Measurements from ENCODE around the gene ZNF646. TPM values are rescaled to one million over a fixed set of nuclear protein-coding genes. Genes with fewer than 3 reads are reported as not detected.
A peak's percentile ranks its signal among the peaks of the same experiment; 100 is the strongest.

The ZNF646 gene
- total and polyA plus RNA-seq, 2 of the 13 experiments (the other 11 are each of a cell fraction or from before 2014, with no cell fraction given): 3.4 to 10.9 TPM

DNA sequence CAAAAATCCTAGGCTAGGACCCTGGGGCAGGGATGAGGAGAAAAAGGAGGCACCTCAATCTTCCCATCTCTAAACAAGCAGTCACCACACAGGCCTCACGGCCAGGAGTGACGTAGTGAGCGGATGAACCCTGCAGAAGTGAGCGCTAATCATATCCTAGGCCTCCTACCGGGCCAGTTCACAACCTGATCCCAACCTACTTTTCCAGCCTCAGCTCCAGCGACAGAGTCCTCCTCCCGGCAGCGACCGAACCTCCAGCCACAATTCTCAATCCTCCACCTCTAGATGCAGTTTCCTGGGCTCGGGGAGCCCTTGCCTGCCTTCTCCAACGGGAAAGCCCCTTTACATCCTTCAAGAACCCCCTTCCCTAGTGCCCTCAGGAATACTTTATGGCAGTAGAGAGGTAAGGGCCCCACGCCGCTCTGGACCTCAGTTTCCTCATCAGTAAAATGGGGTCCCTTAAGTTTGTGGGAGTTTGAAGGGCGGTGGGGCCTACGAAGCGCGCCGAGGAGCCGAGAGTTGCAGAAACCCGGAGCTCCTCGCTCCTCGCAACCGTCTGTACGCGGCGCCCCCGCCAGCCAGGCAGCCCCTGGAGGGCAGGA lies 1.6 kb upstream of the ZNF646 start (continued):
- TF ChIP-seq ZNF703 (CRISPR knock-in tag; IDR thresholded peaks at IDR 0.05; ENCODE audit: borderline replicate concordance): 0 out of 2 replicates have a peak, but pooled peaks have one; percentile 19
- TF ChIP-seq, protein P1, sequence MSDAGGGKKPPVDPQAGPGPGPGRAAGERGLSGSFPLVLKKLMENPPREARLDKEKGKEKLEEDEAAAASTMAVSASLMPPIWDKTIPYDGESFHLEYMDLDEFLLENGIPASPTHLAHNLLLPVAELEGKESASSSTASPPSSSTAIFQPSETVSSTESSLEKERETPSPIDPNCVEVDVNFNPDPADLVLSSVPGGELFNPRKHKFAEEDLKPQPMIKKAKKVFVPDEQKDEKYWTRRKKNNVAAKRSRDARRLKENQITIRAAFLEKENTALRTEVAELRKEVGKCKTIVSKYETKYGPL (CRISPR knock-in tag; IDR thresholded peaks at IDR 0.05): peak; percentile 14; the same call in 1 of the 2 replicates
- TF ChIP-seq MIER3 (CRISPR knock-in tag; IDR thresholded peaks at IDR 0.05; ENCODE audit: borderline replicate concordance): no peak
- TF ChIP-seq, protein P2, sequence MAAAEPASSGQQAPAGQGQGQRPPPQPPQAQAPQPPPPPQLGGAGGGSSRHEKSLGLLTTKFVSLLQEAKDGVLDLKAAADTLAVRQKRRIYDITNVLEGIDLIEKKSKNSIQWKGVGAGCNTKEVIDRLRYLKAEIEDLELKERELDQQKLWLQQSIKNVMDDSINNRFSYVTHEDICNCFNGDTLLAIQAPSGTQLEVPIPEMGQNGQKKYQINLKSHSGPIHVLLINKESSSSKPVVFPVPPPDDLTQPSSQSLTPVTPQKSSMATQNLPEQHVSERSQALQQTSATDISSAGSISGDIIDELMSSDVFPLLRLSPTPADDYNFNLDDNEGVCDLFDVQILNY (CRISPR knock-in tag; conservative IDR thresholded peaks at IDR 0.05): no peak
- TF ChIP-seq NCOR1 (IDR thresholded peaks at IDR 0.05; ENCODE audit: borderline replicate concordance, low read length): no peak
- TF ChIP-seq, protein P3, sequence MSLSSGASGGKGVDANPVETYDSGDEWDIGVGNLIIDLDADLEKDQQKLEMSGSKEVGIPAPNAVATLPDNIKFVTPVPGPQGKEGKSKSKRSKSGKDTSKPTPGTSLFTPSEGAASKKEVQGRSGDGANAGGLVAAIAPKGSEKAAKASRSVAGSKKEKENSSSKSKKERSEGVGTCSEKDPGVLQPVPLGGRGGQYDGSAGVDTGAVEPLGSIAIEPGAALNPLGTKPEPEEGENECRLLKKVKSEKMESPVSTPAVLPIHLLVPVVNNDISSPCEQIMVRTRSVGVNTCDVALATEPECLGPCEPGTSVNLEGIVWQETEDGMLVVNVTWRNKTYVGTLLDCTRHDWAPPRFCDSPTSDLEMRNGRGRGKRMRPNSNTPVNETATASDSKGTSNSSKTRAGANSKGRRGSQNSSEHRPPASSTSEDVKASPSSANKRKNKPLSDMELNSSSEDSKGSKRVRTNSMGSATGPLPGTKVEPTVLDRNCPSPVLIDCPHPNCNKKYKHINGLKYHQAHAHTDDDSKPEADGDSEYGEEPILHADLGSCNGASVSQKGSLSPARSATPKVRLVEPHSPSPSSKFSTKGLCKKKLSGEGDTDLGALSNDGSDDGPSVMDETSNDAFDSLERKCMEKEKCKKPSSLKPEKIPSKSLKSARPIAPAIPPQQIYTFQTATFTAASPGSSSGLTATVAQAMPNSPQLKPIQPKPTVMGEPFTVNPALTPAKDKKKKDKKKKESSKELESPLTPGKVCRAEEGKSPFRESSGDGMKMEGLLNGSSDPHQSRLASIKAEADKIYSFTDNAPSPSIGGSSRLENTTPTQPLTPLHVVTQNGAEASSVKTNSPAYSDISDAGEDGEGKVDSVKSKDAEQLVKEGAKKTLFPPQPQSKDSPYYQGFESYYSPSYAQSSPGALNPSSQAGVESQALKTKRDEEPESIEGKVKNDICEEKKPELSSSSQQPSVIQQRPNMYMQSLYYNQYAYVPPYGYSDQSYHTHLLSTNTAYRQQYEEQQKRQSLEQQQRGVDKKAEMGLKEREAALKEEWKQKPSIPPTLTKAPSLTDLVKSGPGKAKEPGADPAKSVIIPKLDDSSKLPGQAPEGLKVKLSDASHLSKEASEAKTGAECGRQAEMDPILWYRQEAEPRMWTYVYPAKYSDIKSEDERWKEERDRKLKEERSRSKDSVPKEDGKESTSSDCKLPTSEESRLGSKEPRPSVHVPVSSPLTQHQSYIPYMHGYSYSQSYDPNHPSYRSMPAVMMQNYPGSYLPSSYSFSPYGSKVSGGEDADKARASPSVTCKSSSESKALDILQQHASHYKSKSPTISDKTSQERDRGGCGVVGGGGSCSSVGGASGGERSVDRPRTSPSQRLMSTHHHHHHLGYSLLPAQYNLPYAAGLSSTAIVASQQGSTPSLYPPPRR (CRISPR knock-in tag; IDR thresholded peaks at IDR 0.05; ENCODE audit: borderline replicate concordance): no peak
- TF ChIP-seq ZNF496 (CRISPR knock-in tag; IDR thresholded peaks at IDR 0.05; ENCODE audit: insufficient replicate concordance): no peak
- no peak for TF ChIP-seq ZNF615 (CRISPR knock-in tag; IDR thresholded peaks at IDR 0.05; ENCODE audit: borderline replicate concordance)
- TF ChIP-seq ZNF205 (CRISPR knock-in tag; IDR thresholded peaks at IDR 0.05): peak; percentile 100
- TF ChIP-seq, protein P4, sequence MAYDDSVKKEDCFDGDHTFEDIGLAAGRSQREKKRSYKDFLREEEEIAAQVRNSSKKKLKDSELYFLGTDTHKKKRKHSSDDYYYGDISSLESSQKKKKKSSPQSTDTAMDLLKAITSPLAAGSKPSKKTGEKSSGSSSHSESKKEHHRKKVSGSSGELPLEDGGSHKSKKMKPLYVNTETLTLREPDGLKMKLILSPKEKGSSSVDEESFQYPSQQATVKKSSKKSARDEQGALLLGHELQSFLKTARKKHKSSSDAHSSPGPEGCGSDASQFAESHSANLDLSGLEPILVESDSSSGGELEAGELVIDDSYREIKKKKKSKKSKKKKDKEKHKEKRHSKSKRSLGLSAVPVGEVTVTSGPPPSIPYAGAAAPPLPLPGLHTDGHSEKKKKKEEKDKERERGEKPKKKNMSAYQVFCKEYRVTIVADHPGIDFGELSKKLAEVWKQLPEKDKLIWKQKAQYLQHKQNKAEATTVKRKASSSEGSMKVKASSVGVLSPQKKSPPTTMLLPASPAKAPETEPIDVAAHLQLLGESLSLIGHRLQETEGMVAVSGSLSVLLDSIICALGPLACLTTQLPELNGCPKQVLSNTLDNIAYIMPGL (CRISPR knock-in tag; IDR thresholded peaks at IDR 0.05; ENCODE audit: borderline replicate concordance in 1 of 2, low read depth in 1 of 2): peak; percentile 2 to 8; a peak in 2 of 4 replicates
- TF ChIP-seq RXRB (CRISPR knock-in tag; IDR thresholded peaks at IDR 0.05; ENCODE audit: borderline replicate concordance): no peak
- TF ChIP-seq ATF7-NPFF (CRISPR knock-in tag; IDR thresholded peaks at IDR 0.05; ENCODE audit: low read depth): no peak
- 0 out of 2 replicates have a peak, but pooled peaks have one; percentile 18 for TF ChIP-seq TSC22D2 (CRISPR knock-in tag; IDR thresholded peaks at IDR 0.05; ENCODE audit: borderline replicate concordance)
- peak; percentile 75 for TF ChIP-seq CREB1 (IDR thresholded peaks at IDR 0.05)
- 0 out of 2 replicates have a peak, but pooled peaks have one; percentile 43 for TF ChIP-seq CREB1 (CRISPR knock-in tag; IDR thresholded peaks at IDR 0.05)
- TF ChIP-seq, protein P5, sequence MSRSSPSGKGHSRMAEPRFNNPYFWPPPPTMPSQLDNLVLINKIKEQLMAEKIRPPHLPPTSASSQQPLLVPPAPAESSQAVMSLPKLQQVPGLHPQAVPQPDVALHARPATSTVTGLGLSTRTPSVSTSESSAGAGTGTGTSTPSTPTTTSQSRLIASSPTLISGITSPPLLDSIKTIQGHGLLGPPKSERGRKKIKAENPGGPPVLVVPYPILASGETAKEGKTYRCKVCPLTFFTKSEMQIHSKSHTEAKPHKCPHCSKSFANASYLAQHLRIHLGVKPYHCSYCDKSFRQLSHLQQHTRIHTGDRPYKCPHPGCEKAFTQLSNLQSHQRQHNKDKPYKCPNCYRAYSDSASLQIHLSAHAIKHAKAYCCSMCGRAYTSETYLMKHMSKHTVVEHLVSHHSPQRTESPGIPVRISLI (CRISPR knock-in tag; IDR thresholded peaks at IDR 0.05; ENCODE audit: borderline replicate concordance): no peak
- TF ChIP-seq HCFC1 (IDR thresholded peaks at IDR 0.05; ENCODE audit: low read depth, low read length): no peak
- no peak for TF ChIP-seq ZSCAN21 (CRISPR knock-in tag; IDR thresholded peaks at IDR 0.05; ENCODE audit: borderline replicate concordance)
- TF ChIP-seq SRY (CRISPR knock-in tag; IDR thresholded peaks at IDR 0.05): no peak
